RWPE2 (cell line): ENCODE measurements around the gene ITCH.

Experiments used
- ATAC-seq: fragments of 200-7000 bp; cut with Tn5 transposase; 3 replicates; pipeline ENCODE4 v1.9.1; 2021; ENCODE audit warnings: low read depth
- DNase-seq: peaks from one replicate; pipeline ENCODE4 v3.0.0-alpha.2; 2020; ENCODE audit warnings: low spot score
- H3K27ac ChIP-seq: fragments of 450-650 bp; 2 replicates; pipeline ENCODE4 v1.5.1; 2017; ENCODE audit warnings: mild to moderate bottlenecking; ENCODE audit not compliant: poor library complexity, severe bottlenecking
- H3K27me3 ChIP-seq: fragments of 250-450 bp; sonication (Bioruptor Pico); 2 replicates; pipeline ENCODE4 v1.5.1; 2021; ENCODE audit warnings: mild to moderate bottlenecking, moderate library complexity; ENCODE audit not compliant: insufficient read depth, poor library complexity, severe bottlenecking
- H3K36me3 ChIP-seq: fragments of 250-450 bp; sonication (Bioruptor Pico); 2 replicates; pipeline ENCODE4 v1.5.1; 2020; ENCODE audit warnings: low read depth, mild to moderate bottlenecking, moderate library complexity
- H3K4me1 ChIP-seq: fragments of 250-450 bp; sonication (Bioruptor Pico); 2 replicates; pipeline ENCODE4 v1.5.1; 2021; ENCODE audit warnings: mild to moderate bottlenecking, moderate library complexity; ENCODE audit not compliant: insufficient read depth, poor library complexity, severe bottlenecking
- H3K4me3 ChIP-seq: fragments of 250-450 bp; sonication (Bioruptor Pico); 2 replicates; pipeline ENCODE4 v1.5.1; 2021; ENCODE audit warnings: mild to moderate bottlenecking, moderate library complexity; ENCODE audit not compliant: severe bottlenecking
- H3K9me3 ChIP-seq: fragments of 250-450 bp; sonication (Bioruptor Pico); 2 replicates; pipeline ENCODE4 v1.5.1; 2021; ENCODE audit warnings: mild to moderate bottlenecking, moderate library complexity; ENCODE audit not compliant: severe bottlenecking
- CTCF ChIP-seq: fragments of 450-650 bp; IDR thresholded peaks from one replicate; pipeline ENCODE4 v1.5.1; 2017; ENCODE audit warnings: mild to moderate bottlenecking, moderate library complexity; ENCODE audit not compliant: poor library complexity, severe bottlenecking

Gene ITCH

GRCh38 chr20:34363062-34363464 is at the start of gene ITCH:
ITCH (plus strand) TSS chr20:34363273; CDS start chr20:34393812, 30,539 bp downstream.
- Histone ChIP-seq H3K27me3 (no peaks in the 10 kb centered on the region), H3K4me3 (peak within 1 kb of the TSS; percentile 73), H3K4me1 (peaks cover 48% of the 10 kb centered on the region), H3K27ac (peak within 1 kb of the TSS; percentile 75), H3K36me3 (peaks cover 35% of the 10 kb centered on the region), H3K9me3 (no peaks in the 10 kb centered on the region)
- ATAC-seq (peak; percentile 99), DNase-seq (peak; percentile 100)
- TF ChIP-seq CTCF = no peak

DNA sequence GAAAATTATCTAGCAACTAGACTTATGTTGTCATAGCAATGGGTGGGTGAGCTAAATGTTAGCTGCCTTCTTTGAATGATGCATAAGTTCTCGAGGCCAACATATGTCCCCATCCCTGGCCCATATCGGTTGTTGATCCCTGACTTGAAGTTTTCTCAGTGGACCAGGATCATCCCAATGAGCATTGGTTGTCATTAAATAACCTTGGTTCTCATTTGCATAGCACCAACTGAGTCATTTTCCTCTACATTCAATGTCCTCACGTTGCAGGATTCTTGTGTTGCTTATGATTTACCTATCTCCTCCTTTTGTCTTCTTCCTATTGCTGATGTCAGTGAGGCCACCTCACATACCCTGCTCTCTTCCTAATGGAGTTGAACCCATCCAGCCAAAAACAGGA is 47.8 kb upstream of the ITCH start:
- H3K27ac ChIP-seq = peak overlapping the region; percentile 89
- H3K27me3 ChIP-seq = no peaks in the 10 kb centered on the region
- peaks cover 28% of the 10 kb centered on the region for H3K4me1 ChIP-seq
- no peak for DNase-seq
- no peaks in the 10 kb centered on the region for H3K36me3 ChIP-seq
- H3K4me3 ChIP-seq = no peak overlapping the region
- no peak for TF ChIP-seq CTCF
- no peaks in the 10 kb centered on the region for H3K9me3 ChIP-seq
- ATAC-seq = no peak

GRCh38 chr20:34316196-34316814 is 46.8 kb upstream of the ITCH start:
- peak; percentile 6; the same call in 2 of the 3 replicates for ATAC-seq
- no peak overlapping the region for H3K4me3 ChIP-seq
- TF ChIP-seq CTCF = no peak
- peak overlapping the region; percentile 89 for H3K27ac ChIP-seq
- DNase-seq = no peak
- no peaks in the 10 kb centered on the region for H3K9me3 ChIP-seq
- peaks cover 28% of the 10 kb centered on the region for H3K4me1 ChIP-seq
- H3K27me3 ChIP-seq = no peaks in the 10 kb centered on the region
- no peaks in the 10 kb centered on the region for H3K36me3 ChIP-seq

GRCh38 chr20:34318609-34319443 is 44.2 kb upstream of the ITCH start:
- H3K36me3 ChIP-seq = no peaks in the 10 kb centered on the region
- H3K27ac ChIP-seq = no peak overlapping the region
- no peak overlapping the region for H3K4me3 ChIP-seq
- H3K9me3 ChIP-seq = no peaks in the 10 kb centered on the region
- DNase-seq (no peak), ATAC-seq (no peak)
- no peaks in the 10 kb centered on the region for H3K27me3 ChIP-seq
- H3K4me1 ChIP-seq = peaks cover 27% of the 10 kb centered on the region
- TF ChIP-seq CTCF = no peak
